H1 (cell line): ENCODE measurements around the gene CFAP107. TPM values are rescaled to one million over a fixed set of nuclear protein-coding genes. Genes with fewer than 3 reads are reported as not detected.
A peak's percentile ranks its signal among the peaks of the same experiment; 100 is the strongest.
"Not testable (repeated sequence)": the region's sequence is repeated elsewhere in the genome, so short reads cannot be mapped to it uniquely, and the experiment has no call there.

Experiments
- CTCF ChIA-PET: fragments of 300-600 bp; sonication (Branson Sonifier 250); formaldehyde crosslinking; loops from one replicate; lab custom pipeline; 2021; ENCODE audit not compliant: partially characterized antibody; lab: Charles Lee
- POLR2A ChIA-PET: fragments of 300-600 bp; sonication (Branson Sonifier 250); formaldehyde crosslinking; loops from one replicate; lab custom pipeline; 2021; ENCODE audit warnings: inconsistent platforms; ENCODE audit not compliant: partially characterized antibody; lab: Charles Lee
- DNase-seq, 2 experiments: peaks; one replicate each; pipeline versions ENCODE4 v3.0.0 to v3.0.0-alpha.2; 2010 to 2022; ENCODE audit warnings: low spot score in 2 of 2, low read depth in 1 of 2, mixed read lengths in 1 of 2
- FAIRE-seq: peaks from 2 replicates; lab custom pipeline; 2011; peaks lifted over from hg19 to GRCh38; lab: Jason Lieb, UNC
- H2AFZ ChIP-seq: 2 replicates; pipeline ENCODE4 v1.8.1; 2012; ENCODE audit warnings: low read length, inconsistent platforms
- H2AK5ac ChIP-seq: 2 replicates; pipeline ENCODE4 v1.6.1; 2013; ENCODE audit warnings: low read depth, low read length
- H2BK120ac ChIP-seq: replicated peaks from 2 replicates; pipeline ENCODE3; 2013; ENCODE audit warnings: low read depth, low read length, inconsistent platforms
- H2BK12ac ChIP-seq: 2 replicates; pipeline ENCODE4 v1.6.1; 2013; ENCODE audit warnings: low read depth, low read length
- H2BK15ac ChIP-seq: 2 replicates; pipeline ENCODE4 v1.6.1; 2013; ENCODE audit warnings: low read length
- H2BK20ac ChIP-seq: 2 replicates; pipeline ENCODE4 v1.6.1; 2013; ENCODE audit warnings: low read length
- H2BK5ac ChIP-seq: 2 replicates; pipeline ENCODE4 v1.6.1; 2013; ENCODE audit warnings: low read depth, low read length
- H3K14ac ChIP-seq: 2 replicates; pipeline ENCODE4 v1.6.1; 2013; ENCODE audit warnings: inconsistent platforms; ENCODE audit not compliant: insufficient read length
- H3K18ac ChIP-seq: 2 replicates; pipeline ENCODE4 v1.6.1; 2013; ENCODE audit warnings: low read length; ENCODE audit errors: extremely low read depth
- H3K23ac ChIP-seq: 2 replicates; pipeline ENCODE4 v1.6.1; 2013; ENCODE audit warnings: inconsistent platforms; ENCODE audit not compliant: insufficient read length
- H3K23me2 ChIP-seq: 2 replicates; pipeline ENCODE4 v1.6.1; 2013; ENCODE audit warnings: low read depth, low read length
- H3K27ac ChIP-seq: 2 replicates; pipeline ENCODE4 v1.6.1; 2011; ENCODE audit warnings: low read depth, low read length, inconsistent platforms
- H3K27me3 ChIP-seq, 4 experiments: replicated peaks in 1 of 4; 1 replicate in 1 of 4; 2 replicates in 3 of 4; pipeline versions ENCODE4 v1.6.1 to v1.8.1; 2011 to 2013; ENCODE audit warnings: low read length in 3 of 4, mild to moderate bottlenecking in 3 of 4, inconsistent platforms in 2 of 4, mixed read lengths in 2 of 4, moderate library complexity in 1 of 4; ENCODE audit not compliant: control insufficient read depth in 3 of 4, insufficient read depth in 3 of 4; ENCODE audit errors: extremely low read depth in 1 of 4
- H3K36me3 ChIP-seq, 4 experiments: 2 replicates each; pipeline versions ENCODE4 v1.6.1 to v1.8.1; 2011 to 2013; ENCODE audit warnings: mild to moderate bottlenecking in 4 of 4, low read length in 3 of 4, moderate library complexity in 2 of 4, control low read depth in 1 of 4, inconsistent platforms in 1 of 4; ENCODE audit not compliant: insufficient read depth in 4 of 4, control insufficient read depth in 2 of 4
- H3K4ac ChIP-seq: replicated peaks from 2 replicates; pipeline ENCODE3; 2013; ENCODE audit warnings: low read length, low read depth, mixed read lengths, inconsistent platforms; ENCODE audit not compliant: insufficient read length
- H3K4me1 ChIP-seq, 4 experiments: replicated peaks in 1 of 4; 1 replicate in 1 of 4; 2 replicates in 3 of 4; pipeline versions ENCODE4 v1.6.1 to v1.8.1; 2011 to 2013; ENCODE audit warnings: low read length in 3 of 4, inconsistent platforms in 2 of 4, mixed read lengths in 1 of 4; ENCODE audit not compliant: insufficient read depth in 4 of 4, control insufficient read depth in 3 of 4
- H3K4me2 ChIP-seq, 2 experiments: 2 replicates each; pipeline versions ENCODE4 v1.6.1 to v1.8.1; 2011 to 2013; ENCODE audit warnings: low read depth in 2 of 2, low read length in 2 of 2, control low read depth in 1 of 2, inconsistent platforms in 1 of 2, mild to moderate bottlenecking in 1 of 2; ENCODE audit not compliant: insufficient read depth in 1 of 2
- H3K4me3 ChIP-seq, 4 experiments: fragments of 200-600, 300-600 bp in 1 of 4; sonication (generic), shearing (Covaris generic), sonication (Bioruptor Twin) in 1 of 4; 2 replicates each; pipeline versions ENCODE4 v1.5.1 to v1.8.1; 2011 to 2016; ENCODE audit warnings: low read length in 4 of 4, low read depth in 3 of 4, control low read depth in 2 of 4, inconsistent platforms in 2 of 4, mild to moderate bottlenecking in 2 of 4, mixed read lengths in 1 of 4, moderate library complexity in 1 of 4; ENCODE audit not compliant: insufficient read depth in 2 of 4; ENCODE audit errors: extremely low read depth in 1 of 4
- H3K56ac ChIP-seq: replicated peaks from 2 replicates; pipeline ENCODE3; 2013; ENCODE audit warnings: low read depth, mild to moderate bottlenecking, mixed read lengths, low read length, inconsistent platforms; ENCODE audit not compliant: insufficient read length
- H3K79me1 ChIP-seq: 2 replicates; pipeline ENCODE4 v1.6.1; 2013; ENCODE audit warnings: low read depth, low read length, control low read depth
- H3K79me2 ChIP-seq, 2 experiments: 2 replicates each; pipeline versions ENCODE4 v1.6.1 to v1.8.1; 2012 to 2013; ENCODE audit warnings: low read length in 2 of 2, mild to moderate bottlenecking in 2 of 2, inconsistent platforms in 1 of 2; ENCODE audit not compliant: insufficient read depth in 2 of 2, control insufficient read depth in 1 of 2
- H3K9ac ChIP-seq, 4 experiments: replicated peaks in 1 of 4; 1 replicate in 1 of 4; 2 replicates in 3 of 4; pipeline versions ENCODE4 v1.6.1 to v1.8.1; 2011 to 2013; ENCODE audit warnings: low read depth in 3 of 4, low read length in 3 of 4, control low read depth in 2 of 4, mild to moderate bottlenecking in 2 of 4, moderate library complexity in 2 of 4, inconsistent platforms in 1 of 4; ENCODE audit errors: extremely low read depth in 1 of 4
- H3K9me3 ChIP-seq, 2 experiments: 2 replicates each; pipeline versions ENCODE4 v1.6.1 to v1.8.1; 2012 to 2013; ENCODE audit warnings: mild to moderate bottlenecking in 2 of 2, moderate library complexity in 2 of 2, control low read depth in 1 of 2, inconsistent platforms in 1 of 2, low read depth in 1 of 2, low read length in 1 of 2, mixed read lengths in 1 of 2; ENCODE audit not compliant: insufficient read depth in 2 of 2
- H4K20me1 ChIP-seq, 2 experiments: replicated peaks in 1 of 2; 2 replicates each; pipeline versions ENCODE3 to v1.8.1; 2011 to 2013; ENCODE audit warnings: inconsistent platforms in 2 of 2, low read length in 2 of 2, mild to moderate bottlenecking in 1 of 2; ENCODE audit not compliant: insufficient read depth in 2 of 2, control insufficient read depth in 1 of 2
- H4K5ac ChIP-seq: 2 replicates; pipeline ENCODE4 v1.6.1; 2013; ENCODE audit warnings: low read length, low read depth, mixed read lengths, inconsistent platforms; ENCODE audit not compliant: insufficient read length
- H4K8ac ChIP-seq: 2 replicates; pipeline ENCODE4 v1.8.0; 2013; ENCODE audit warnings: mild to moderate bottlenecking, moderate library complexity, low read length, inconsistent platforms; ENCODE audit not compliant: insufficient read depth; ENCODE audit errors: extremely low read depth
- H4K91ac ChIP-seq: replicated peaks from 2 replicates; pipeline ENCODE3; 2013; ENCODE audit warnings: low read length, mixed read lengths, inconsistent platforms; ENCODE audit not compliant: insufficient read length
- RAD21 ChIP-seq, 2 experiments: IDR thresholded peaks in 1 of 2; conservative IDR thresholded peaks in 1 of 2; 2 replicates each; pipeline ENCODE4 v1.6.1; 2011; ENCODE audit warnings: low read depth in 2 of 2, low read length in 2 of 2, improper control_type of control experiment in 1 of 2, inconsistent platforms in 1 of 2, mild to moderate bottlenecking in 1 of 2, moderate library complexity in 1 of 2
- WGBS, 2 experiments: shearing (Covaris generic) in 1 of 2; methylation state at CpG; one replicate each; pipeline versions ENCODE4 v1.1.6 to v1.1.7; 2013 to 2015; ENCODE audit warnings: low lambda C conversion rate in 2 of 2, mixed read lengths in 2 of 2, inconsistent platforms in 1 of 2, low coverage in 1 of 2, missing lambda C conversion rate in 1 of 2; ENCODE audit not compliant: insufficient replicate concordance in 2 of 2, insufficient coverage in 1 of 2, insufficient read length in 1 of 2; ENCODE audit errors: extremely low coverage in 1 of 2, missing lambda C conversion rate in 1 of 2; 5-methylcytosine and 5-hydroxymethylcytosine counted together
- polyA plus RNA-seq, 7 experiments: library from polyadenylated mRNA; depleted of rRNA in 3 of 7; stranded (reverse) in 5 of 7; unstranded in 2 of 7; fragments of >200 nt in 5 of 7; fragments of 200-250 nt in 2 of 7; gene quantifications; 1 replicate in 5 of 7; 2 replicates in 1 of 7; 4 replicates in 1 of 7; pipeline versions ENCODE4 v1.2.1 to v1.2.3, GENCODE V29; 2011 to 2013; ENCODE audit warnings: missing spikeins in 2 of 7, mixed read lengths in 2 of 7
- total RNA-seq: library from RNA; stranded (reverse); fragmentation: NEBNext Ultra II Directional; extraction: Animal tissue kit (Norgen Biotek cat#: 25700); gene quantifications from 2 replicates; pipeline ENCODE4 v1.2.1, GENCODE V29; 2021

CFAP107 gene
- total and polyA plus RNA-seq, 2 of the 8 experiments (the other 6 are each of a cell fraction or from before 2014, with no cell fraction given), result 0.23 TPM; not detected in 1

- H4K20me1 ChIP-seq, H3K23me2 ChIP-seq, H3K23ac ChIP-seq, DNase-seq, H3K27ac ChIP-seq, H2AFZ ChIP-seq, POLR2A ChIA-PET, H2BK15ac ChIP-seq, FAIRE-seq, H3K4ac ChIP-seq, H3K27me3 ChIP-seq, H3K4me1 ChIP-seq, H4K8ac ChIP-seq, H3K4me2 ChIP-seq, H2BK20ac ChIP-seq, H4K5ac ChIP-seq, CTCF ChIA-PET, H4K91ac ChIP-seq, H2BK5ac ChIP-seq, H3K4me3 ChIP-seq, H3K9me3 ChIP-seq, H2BK120ac ChIP-seq, H2AK5ac ChIP-seq, H3K9ac ChIP-seq, H3K18ac ChIP-seq, H3K56ac ChIP-seq, H3K79me1 ChIP-seq, H2BK12ac ChIP-seq, H3K79me2 ChIP-seq, H3K14ac ChIP-seq, H3K36me3 ChIP-seq: not testable (repeated sequence)
- WGBS, 2 experiments, result 44% methylated on average over 4 of the region's 5 CpGs; no CpG with 5 or more reads in 1 of the 2 experiments
- peak; percentile 13 to 30; a peak in 3 of 4 replicates for TF ChIP-seq RAD21 (IDR thresholded peaks at IDR 0.05 in 1 of 2, conservative IDR thresholded peaks at IDR 0.05 in 1 of 2; ENCODE audit: low read depth in 2 of 2, low read length in 2 of 2)
Measured at GRCh38 chr1:12781488-12781887, 35.5 kb downstream of the CFAP107 start.
